Right lobe of liver (tissue), 4 donors: ENCODE results near the gene MAGIX.

Experiments used
- POLR2A ChIP-seq: fragments of 450-650 bp; IDR thresholded peaks from one replicate; pipeline ENCODE4 v1.6.1; 2017; ENCODE audit warnings: antibody characterized with exemption, mild to moderate bottlenecking
- TF ChIP-seq, protein P1 (sequence below), 4 donors: fragments of 200-600 bp in 3 of 4; fragments of 450-650 bp in 1 of 4; IDR thresholded peaks; one replicate each; pipeline versions ENCODE4 v1.5.1 to v1.8.0; 2016 to 2022; ENCODE audit warnings: antibody characterized with exemption in 4 of 4, mild to moderate bottlenecking in 2 of 4
- donor health status: DM: no; HTN: no; CAD: no.
- donor health status: DM: no; HTN: no; CAD: no.
- donor health status: DM: no; HTN: yes; CAD: no.

DNA sequence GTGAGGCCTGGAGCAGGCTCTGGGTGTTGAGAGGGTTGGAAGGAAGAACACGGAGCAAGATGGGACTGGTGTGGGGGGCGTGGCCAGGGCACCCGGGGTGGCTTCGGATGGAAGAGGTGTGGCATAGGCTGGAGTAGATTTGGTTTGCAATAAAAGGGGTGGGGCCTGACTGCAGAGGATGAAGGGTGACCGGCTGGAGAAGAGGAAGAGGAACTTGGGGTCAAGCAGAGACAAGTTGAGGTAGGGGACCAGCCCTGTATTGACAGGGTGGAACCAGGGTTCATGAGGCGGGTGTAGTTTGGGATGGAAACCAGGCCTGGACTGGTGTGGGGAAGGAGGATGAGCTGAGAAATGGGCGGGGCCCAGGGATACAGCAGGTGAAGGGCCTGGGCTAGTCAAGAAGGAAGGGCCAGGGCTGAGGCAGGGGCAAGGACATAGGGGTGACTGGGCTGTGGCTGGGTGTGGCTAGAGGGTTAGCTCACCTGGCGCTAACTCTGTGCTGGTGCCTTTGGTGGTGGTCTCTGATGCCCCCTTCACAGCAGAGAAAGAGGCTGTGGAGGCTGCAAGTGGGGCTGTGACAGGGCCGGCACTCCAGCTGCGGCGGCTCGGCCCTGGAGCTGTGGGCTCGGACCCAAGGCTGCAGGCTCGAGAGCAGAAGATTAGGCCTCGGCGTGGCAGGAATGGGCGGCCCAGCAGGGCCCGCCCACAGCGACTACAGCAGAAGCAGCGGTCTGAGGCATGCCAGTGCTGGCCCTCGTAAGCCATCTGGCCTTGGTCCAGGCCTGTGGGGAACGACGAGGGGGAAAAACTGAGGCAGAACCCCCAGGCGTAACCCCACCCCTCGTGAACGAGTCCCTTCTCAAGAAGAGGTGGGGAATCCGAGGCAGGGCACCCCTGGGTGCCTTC lies 14.1 kb downstream of the MAGIX start:
- no peak for TF ChIP-seq POLR2A
- TF ChIP-seq, protein P1, sequence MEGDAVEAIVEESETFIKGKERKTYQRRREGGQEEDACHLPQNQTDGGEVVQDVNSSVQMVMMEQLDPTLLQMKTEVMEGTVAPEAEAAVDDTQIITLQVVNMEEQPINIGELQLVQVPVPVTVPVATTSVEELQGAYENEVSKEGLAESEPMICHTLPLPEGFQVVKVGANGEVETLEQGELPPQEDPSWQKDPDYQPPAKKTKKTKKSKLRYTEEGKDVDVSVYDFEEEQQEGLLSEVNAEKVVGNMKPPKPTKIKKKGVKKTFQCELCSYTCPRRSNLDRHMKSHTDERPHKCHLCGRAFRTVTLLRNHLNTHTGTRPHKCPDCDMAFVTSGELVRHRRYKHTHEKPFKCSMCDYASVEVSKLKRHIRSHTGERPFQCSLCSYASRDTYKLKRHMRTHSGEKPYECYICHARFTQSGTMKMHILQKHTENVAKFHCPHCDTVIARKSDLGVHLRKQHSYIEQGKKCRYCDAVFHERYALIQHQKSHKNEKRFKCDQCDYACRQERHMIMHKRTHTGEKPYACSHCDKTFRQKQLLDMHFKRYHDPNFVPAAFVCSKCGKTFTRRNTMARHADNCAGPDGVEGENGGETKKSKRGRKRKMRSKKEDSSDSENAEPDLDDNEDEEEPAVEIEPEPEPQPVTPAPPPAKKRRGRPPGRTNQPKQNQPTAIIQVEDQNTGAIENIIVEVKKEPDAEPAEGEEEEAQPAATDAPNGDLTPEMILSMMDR (IDR thresholded peaks at IDR 0.05), result no peak
